ENCODE results near the gene LDLRAD4. TPM values are rescaled to one million over a fixed set of nuclear protein-coding genes. Genes with fewer than 3 reads are reported as not detected.

The LDLRAD4 gene
- total and polyA plus RNA-seq, 2 donors (not counting 1 experiment from before 2014, with no cell fraction given), result 13.9 to 35.7 TPM

DNA sequence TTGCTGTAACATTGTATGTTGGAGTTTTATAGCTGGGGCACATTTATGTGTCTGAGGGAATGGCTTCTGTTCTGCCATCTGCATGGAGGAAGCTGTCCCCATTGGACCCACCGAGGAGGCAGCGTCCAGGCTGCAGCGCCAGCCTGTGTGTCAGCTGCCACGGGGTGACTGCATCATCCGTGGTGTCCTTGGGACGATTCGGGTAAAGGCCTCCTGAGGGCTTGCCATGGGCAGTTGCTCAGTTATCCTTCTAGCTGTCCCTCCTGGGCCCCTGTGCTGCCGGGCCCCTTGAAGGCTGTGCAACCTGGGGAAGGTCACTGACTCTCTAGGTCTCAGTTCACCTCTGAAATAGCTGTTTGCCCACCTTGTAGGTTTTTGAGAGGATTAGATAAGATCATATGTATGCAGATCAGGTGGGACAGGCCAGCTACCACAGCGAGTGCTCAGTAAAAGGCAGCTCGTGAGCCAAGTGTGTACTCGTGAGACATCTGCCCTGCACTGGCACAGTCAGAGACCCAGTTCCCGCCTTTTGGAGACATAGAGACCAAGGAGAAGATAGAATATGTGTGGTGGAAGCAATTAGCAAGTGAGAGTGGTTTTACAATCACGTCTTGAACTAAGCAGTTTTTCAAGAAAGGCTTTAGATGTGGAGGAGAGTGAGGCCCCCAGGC, 10.6 kb downstream of the LDLRAD4 start:
- Histone ChIP-seq H3K27me3 (replicated peaks in 1 of 4; ENCODE audit: control extremely low read depth in 1 of 4, control insufficient read depth in 3 of 4, insufficient read depth in 4 of 4, low read length in 3 of 4) (peaks cover 0 to 6% (median 0%) of the 10 kb centered on the region in 4 experiments), H3K9me3 (ENCODE audit: control extremely low read depth in 1 of 3, control insufficient read depth in 2 of 3, insufficient read depth in 1 of 3, low read length in 2 of 3) (no peaks in the 10 kb centered on the region), H3K4me2 (replicated peaks; ENCODE audit: low read depth, low read length, poor library complexity, severe bottlenecking) (no peak overlapping the region), H3K27ac (ENCODE audit: low read length in 2 of 2) (no peak overlapping the region), H2AFZ (ENCODE audit: insufficient read depth, low read depth, low read length, poor library complexity, severe bottlenecking) (no peak overlapping the region), H3K4me3 (ENCODE audit: control extremely low read depth in 1 of 5, extremely low read depth in 1 of 5, insufficient read depth in 1 of 5, low read depth in 2 of 5, low read length in 4 of 5) (no peak overlapping the region), H4K20me1 (ENCODE audit: control insufficient read depth, insufficient read depth, low read length, poor library complexity, severe bottlenecking) (no peaks in the 10 kb centered on the region), H3K4me1 (ENCODE audit: control insufficient read depth in 2 of 2, insufficient read depth in 2 of 2, low read length in 2 of 2) (no peaks in the 10 kb centered on the region), H3K36me3 (replicated peaks in 1 of 2; ENCODE audit: control extremely low read depth in 1 of 2, control insufficient read depth in 1 of 2, extremely low read depth in 1 of 2, insufficient read depth in 2 of 2, low read length in 1 of 2) (no peaks in the 10 kb centered on the region), H3K9ac (ENCODE audit: low read length) (no peak overlapping the region), H3K79me2 (ENCODE audit: control insufficient read depth, insufficient read depth, low read length) (no peaks in the 10 kb centered on the region)
- ChIA-PET POLR2A (no interaction called here), CTCF (no interaction called here)
- intact Hi-C loops (cut with micrococcal nuclease), result no loop called here
- no peak for TF ChIP-seq EZH2 (IDR thresholded peaks at IDR 0.05; ENCODE audit: borderline replicate concordance, insufficient read depth, low read depth, low read length, poor library complexity, severe bottlenecking)
- TF ChIP-seq, protein P1, sequence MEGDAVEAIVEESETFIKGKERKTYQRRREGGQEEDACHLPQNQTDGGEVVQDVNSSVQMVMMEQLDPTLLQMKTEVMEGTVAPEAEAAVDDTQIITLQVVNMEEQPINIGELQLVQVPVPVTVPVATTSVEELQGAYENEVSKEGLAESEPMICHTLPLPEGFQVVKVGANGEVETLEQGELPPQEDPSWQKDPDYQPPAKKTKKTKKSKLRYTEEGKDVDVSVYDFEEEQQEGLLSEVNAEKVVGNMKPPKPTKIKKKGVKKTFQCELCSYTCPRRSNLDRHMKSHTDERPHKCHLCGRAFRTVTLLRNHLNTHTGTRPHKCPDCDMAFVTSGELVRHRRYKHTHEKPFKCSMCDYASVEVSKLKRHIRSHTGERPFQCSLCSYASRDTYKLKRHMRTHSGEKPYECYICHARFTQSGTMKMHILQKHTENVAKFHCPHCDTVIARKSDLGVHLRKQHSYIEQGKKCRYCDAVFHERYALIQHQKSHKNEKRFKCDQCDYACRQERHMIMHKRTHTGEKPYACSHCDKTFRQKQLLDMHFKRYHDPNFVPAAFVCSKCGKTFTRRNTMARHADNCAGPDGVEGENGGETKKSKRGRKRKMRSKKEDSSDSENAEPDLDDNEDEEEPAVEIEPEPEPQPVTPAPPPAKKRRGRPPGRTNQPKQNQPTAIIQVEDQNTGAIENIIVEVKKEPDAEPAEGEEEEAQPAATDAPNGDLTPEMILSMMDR (IDR thresholded peaks at IDR 0.05), result no peak
- H3K9me3 Mint-ChIP-seq (ENCODE audit: insufficient read depth), result no peaks in the 10 kb centered on the region
- no peak overlapping the region for H3K27ac Mint-ChIP-seq
- no peak for ATAC-seq (ENCODE audit: low read depth)
- H3K4me3 Mint-ChIP-seq, result no peak overlapping the region
- H3K4me1 Mint-ChIP-seq, result no peaks in the 10 kb centered on the region
- H3K27me3 Mint-ChIP-seq, result peaks cover 4% of the 10 kb centered on the region
- 91% methylated on average over 11 of the region's 13 CpGs for WGBS (ENCODE audit: insufficient coverage)
- no peak for DNase-seq

DNA sequence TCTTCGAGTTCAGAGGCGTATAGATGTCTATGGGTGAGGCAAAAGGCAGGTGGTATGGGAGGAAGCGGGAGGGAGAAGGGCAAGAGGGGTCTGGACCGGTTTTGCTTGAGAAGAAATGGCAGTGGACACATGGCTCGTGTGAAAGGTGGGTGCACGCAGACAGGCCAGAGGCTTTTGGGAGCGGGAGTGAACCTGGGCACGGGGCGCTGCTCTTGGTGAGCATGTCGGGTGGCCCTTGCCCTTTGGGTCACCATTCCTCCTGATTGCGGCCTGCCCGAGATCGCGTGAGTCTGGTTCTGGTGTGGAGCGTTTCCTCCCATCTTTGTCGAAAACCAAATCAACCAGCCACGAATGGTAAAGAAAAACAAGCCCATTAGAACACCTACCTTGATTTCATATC, 12.6 kb downstream of the LDLRAD4 start:
- TF ChIP-seq, protein P1 (IDR thresholded peaks at IDR 0.05), result no peak
- TF ChIP-seq EZH2 (IDR thresholded peaks at IDR 0.05; ENCODE audit: borderline replicate concordance, insufficient read depth, low read depth, low read length, poor library complexity, severe bottlenecking), result no peak
- H3K79me2 ChIP-seq (ENCODE audit: control insufficient read depth, insufficient read depth, low read length), result no peaks in the 10 kb centered on the region
- H3K4me1 ChIP-seq (ENCODE audit: control insufficient read depth in 2 of 2, insufficient read depth in 2 of 2, low read length in 2 of 2), result no peaks in the 10 kb centered on the region
- H4K20me1 ChIP-seq (ENCODE audit: control insufficient read depth, insufficient read depth, low read length, poor library complexity, severe bottlenecking), result no peaks in the 10 kb centered on the region
- no peaks in the 10 kb centered on the region for H3K9me3 ChIP-seq (ENCODE audit: control extremely low read depth in 1 of 3, control insufficient read depth in 2 of 3, insufficient read depth in 1 of 3, low read length in 2 of 3)
- no peaks in the 10 kb centered on the region for H3K27me3 Mint-ChIP-seq
- ATAC-seq (ENCODE audit: low read depth) (no peak), DNase-seq (no peak)
- WGBS (ENCODE audit: insufficient coverage), result 90% methylated on average over 14 of the region's 17 CpGs
- intact Hi-C loops (cut with micrococcal nuclease), result no loop called here
- no peaks in the 10 kb centered on the region for H3K4me1 Mint-ChIP-seq
- no peaks in the 10 kb centered on the region for H3K27me3 ChIP-seq (replicated peaks in 1 of 4; ENCODE audit: control extremely low read depth in 1 of 4, control insufficient read depth in 3 of 4, insufficient read depth in 4 of 4, low read length in 3 of 4)
- no peak overlapping the region for H3K4me3 ChIP-seq (ENCODE audit: control extremely low read depth in 1 of 5, extremely low read depth in 1 of 5, insufficient read depth in 1 of 5, low read depth in 2 of 5, low read length in 4 of 5)
- H3K9ac ChIP-seq (ENCODE audit: low read length), result no peak overlapping the region
- no peak overlapping the region for H3K4me3 Mint-ChIP-seq
- no peak overlapping the region for H3K27ac ChIP-seq (ENCODE audit: low read length in 2 of 2)
- ChIA-PET CTCF (no interaction called here), POLR2A (no interaction called here)
- H2AFZ ChIP-seq (ENCODE audit: insufficient read depth, low read depth, low read length, poor library complexity, severe bottlenecking), result no peak overlapping the region
- H3K36me3 ChIP-seq (replicated peaks in 1 of 2; ENCODE audit: control extremely low read depth in 1 of 2, control insufficient read depth in 1 of 2, extremely low read depth in 1 of 2, insufficient read depth in 2 of 2, low read length in 1 of 2), result no peaks in the 10 kb centered on the region
- no peak overlapping the region for H3K4me2 ChIP-seq (replicated peaks; ENCODE audit: low read depth, low read length, poor library complexity, severe bottlenecking)
- H3K27ac Mint-ChIP-seq, result no peak overlapping the region
- H3K9me3 Mint-ChIP-seq (ENCODE audit: insufficient read depth), result no peaks in the 10 kb centered on the region
